HG02852 (cell line): ENCODE measurements around the gene ALCAM.

Experiments
- ATAC-seq: cut with Tn5 transposase; IDR thresholded peaks from one replicate; pipeline ENCODE4 v1.9.1; 2021; ENCODE audit warnings: mild to moderate bottlenecking, moderate library complexity; ENCODE audit not compliant: unreplicated experiment

Gene ALCAM

GRCh38 chr3:105521770-105522169 is 155.1 kb downstream of the ALCAM start:
- ATAC-seq: no peak

- ATAC-seq: no peak
Measured at GRCh38 chr3:105523501-105523900, 156.8 kb downstream of the ALCAM start.

GRCh38 chr3:105525531-105525930 is 158.8 kb downstream of the ALCAM start:
- ATAC-seq: no peak

GRCh38 chr3:105526360-105527111 is 159.8 kb downstream of the ALCAM start:
- no peak for ATAC-seq

- ATAC-seq: no peak
Measured at GRCh38 chr3:105527535-105527934, 160.8 kb downstream of the ALCAM start.

GRCh38 chr3:105527949-105528348 is 161.2 kb downstream of the ALCAM start:
- ATAC-seq: peak; percentile 84

GRCh38 chr3:105528955-105529354 is 162.2 kb downstream of the ALCAM start:
- no peak for ATAC-seq

GRCh38 chr3:105529456-105529855 is 162.7 kb downstream of the ALCAM start:
- ATAC-seq: no peak

- ATAC-seq: no peak
Measured at GRCh38 chr3:105532251-105532650, 165.5 kb downstream of the ALCAM start.

GRCh38 chr3:105533960-105534359 is 167.3 kb downstream of the ALCAM start:
- ATAC-seq: no peak

- ATAC-seq: no peak
Measured at GRCh38 chr3:105534491-105534890, 167.8 kb downstream of the ALCAM start.

GRCh38 chr3:105537371-105538080 is 170.8 kb downstream of the ALCAM start:
- ATAC-seq: no peak

GRCh38 chr3:105538483-105538882 is 171.8 kb downstream of the ALCAM start:
- ATAC-seq: no peak

- ATAC-seq: no peak
Measured at GRCh38 chr3:105539897-105540296, 173.2 kb downstream of the ALCAM start.

GRCh38 chr3:105542282-105543019 is 175.7 kb downstream of the ALCAM start:
- no peak for ATAC-seq

- ATAC-seq: no peak
Measured at GRCh38 chr3:105545051-105545450, 178.3 kb downstream of the ALCAM start.

GRCh38 chr3:105553851-105554250 is 187.1 kb downstream of the ALCAM start:
- ATAC-seq: no peak

- ATAC-seq: no peak
Measured at GRCh38 chr3:105555206-105555605, 188.5 kb downstream of the ALCAM start.

- ATAC-seq: no peak
Measured at GRCh38 chr3:105559856-105560255, 193.1 kb downstream of the ALCAM start.

- no peak for ATAC-seq
Measured at GRCh38 chr3:105561876-105562275, 195.2 kb downstream of the ALCAM start.

- no peak for ATAC-seq
Measured at GRCh38 chr3:105564546-105565288, 198.0 kb downstream of the ALCAM start.
